Calu3 (cell line): ENCODE data around the gene ACTL6B. TPM values are rescaled to one million over a fixed set of nuclear protein-coding genes. Genes with fewer than 3 reads are reported as not detected.

ENCODE experiments used
- BruUV-seq: library from RNA; stranded (reverse); fragments of 400-500 nt; replicated peaks from 2 replicates; lab custom pipeline; 2021; lab: Mats Ljungman, UMichigan
- CTCF ChIA-PET: fragments of 300-600 bp; sonication (Branson Sonifier 250); formaldehyde crosslinking; loops from one replicate; lab custom pipeline; 2022; ENCODE audit warnings: antibody characterized with exemption; lab: Charles Lee
- DNase-seq: peaks from one replicate; pipeline ENCODE4 v3.0.0; 2022
- H3K27ac Mint-ChIP-seq: one replicate; pipeline ENCODE4 v1.8.0; 2022; ENCODE audit warnings: mixed read lengths; ENCODE audit not compliant: unreplicated experiment
- H3K27me3 Mint-ChIP-seq: one replicate; pipeline ENCODE4 v1.8.0; 2022; ENCODE audit warnings: mixed read lengths; ENCODE audit not compliant: unreplicated experiment
- H3K36me3 Mint-ChIP-seq: one replicate; pipeline ENCODE4 v1.8.0; 2022; ENCODE audit warnings: mild to moderate bottlenecking, moderate library complexity, mixed read lengths; ENCODE audit not compliant: insufficient read depth, unreplicated experiment
- H3K4me1 Mint-ChIP-seq: one replicate; pipeline ENCODE4 v1.8.0; 2022; ENCODE audit warnings: mild to moderate bottlenecking, low read depth, mixed read lengths; ENCODE audit not compliant: unreplicated experiment
- H3K4me3 Mint-ChIP-seq: one replicate; pipeline ENCODE4 v1.8.0; 2022; ENCODE audit warnings: mild to moderate bottlenecking, low read depth, moderate library complexity, mixed read lengths; ENCODE audit not compliant: unreplicated experiment
- H3K9me3 Mint-ChIP-seq: one replicate; pipeline ENCODE4 v1.8.0; 2022; ENCODE audit warnings: low read depth, mixed read lengths; ENCODE audit not compliant: unreplicated experiment
- CTCF ChIP-seq: fragments of 200-600 bp; IDR thresholded peaks from one replicate; pipeline ENCODE4 v1.8.0; 2022; ENCODE audit warnings: antibody characterized with exemption; ENCODE audit not compliant: unreplicated experiment
- intact Hi-C: fragments of 100-400 bp; cut with micrococcal nuclease; formaldehyde crosslinking; loops from one replicate; pipeline ENCODE4 v1.10.0; 2022; ENCODE audit not compliant: unreplicated experiment
- total RNA-seq: library from RNA; stranded (reverse); gene quantifications from 2 replicates; pipeline ENCODE4 v1.2.3, GENCODE V29; 2022

The ACTL6B gene
- total RNA-seq, 1 experiment from 2014 or later: not detected

GRCh38 chr7:100679129-100679926 lies 23.1 kb upstream of the ACTL6B start:
- no TSS peak for BruUV-seq

GRCh38 chr7:100678291-100678984 lies 22.2 kb upstream of the ACTL6B start:
- peaks cover 76% of the 10 kb centered on the region for H3K36me3 Mint-ChIP-seq
- H3K27ac Mint-ChIP-seq: peak overlapping the region; percentile 50
- no peak for DNase-seq
- CTCF ChIA-PET: no interaction called here
- H3K27me3 Mint-ChIP-seq: no peaks in the 10 kb centered on the region
- no peaks in the 10 kb centered on the region for H3K4me1 Mint-ChIP-seq
- TF ChIP-seq CTCF: no peak
- TSS peak; percentile 50 for BruUV-seq
- H3K4me3 Mint-ChIP-seq: no peak overlapping the region
- intact Hi-C loops: no loop called here
- no peaks in the 10 kb centered on the region for H3K9me3 Mint-ChIP-seq

More at GRCh38 chr7:100679129-100679926, 23.1 kb upstream of the ACTL6B start:
- intact Hi-C loops: no loop called here
- Mint-ChIP-seq H3K36me3 (peaks cover 68% of the 10 kb centered on the region), H3K27ac (no peak overlapping the region), H3K27me3 (no peaks in the 10 kb centered on the region), H3K4me3 (no peak overlapping the region), H3K9me3 (no peaks in the 10 kb centered on the region), H3K4me1 (no peaks in the 10 kb centered on the region)
- no peak for TF ChIP-seq CTCF
- CTCF ChIA-PET: interaction anchor here (0.7 kb wide), 1 partner anchor 154 kb away, joined by 4 read pairs; no protein-coding TSS in a partner anchor
- DNase-seq: no peak

GRCh38 chr7:100677308-100678267 lies 21.3 kb upstream of the ACTL6B start:
- intact Hi-C loops: no loop called here
- H3K27me3 Mint-ChIP-seq: no peaks in the 10 kb centered on the region
- H3K4me1 Mint-ChIP-seq: no peaks in the 10 kb centered on the region
- no peak overlapping the region for H3K4me3 Mint-ChIP-seq
- peak overlapping the region; percentile 50 for H3K27ac Mint-ChIP-seq
- no TSS peak for BruUV-seq
- peaks cover 74% of the 10 kb centered on the region for H3K36me3 Mint-ChIP-seq
- H3K9me3 Mint-ChIP-seq: no peaks in the 10 kb centered on the region
- CTCF ChIA-PET: interaction anchor here (0.6 kb wide), 2 partner anchors 179 to 328 kb away, joined by 3 to 4 read pairs; no protein-coding TSS in a partner anchor
- no peak for TF ChIP-seq CTCF
- no peak for DNase-seq
